Mucosa of stomach (tissue), 1 donor: ENCODE measurements around the gene RPP21.
"Not testable (repeated sequence)": the region's sequence is repeated elsewhere in the genome, so short reads cannot be mapped to it uniquely, and the experiment has no call there.

ENCODE experiments used
- H3K27me3 ChIP-seq: one replicate; pipeline ENCODE4 v1.7.0; 2013; ENCODE audit warnings: mild to moderate bottlenecking, low read length; ENCODE audit not compliant: control insufficient read depth, insufficient read depth
- H3K36me3 ChIP-seq: one replicate; pipeline ENCODE4 v1.7.0; 2013; ENCODE audit warnings: low read length; ENCODE audit not compliant: control insufficient read depth, insufficient read depth
- H3K4me1 ChIP-seq: one replicate; pipeline ENCODE4 v1.7.0; 2013; ENCODE audit warnings: mild to moderate bottlenecking, low read length; ENCODE audit not compliant: control insufficient read depth, insufficient read depth
- H3K4me3 ChIP-seq: one replicate; pipeline ENCODE4 v1.7.0; 2013; ENCODE audit warnings: low read length
- H3K9ac ChIP-seq: one replicate; pipeline ENCODE4 v1.7.0; 2013; ENCODE audit warnings: mild to moderate bottlenecking, low read length, moderate library complexity
- H3K9me3 ChIP-seq: one replicate; pipeline ENCODE4 v1.7.0; 2013; ENCODE audit warnings: mild to moderate bottlenecking, low read length, moderate library complexity; ENCODE audit not compliant: control insufficient read depth
- donor health status: Pancreatic carcinoma.

RPP21 gene

GRCh38 chr6:30360139-30360538 is 15.2 kb downstream of the RPP21 start:
- Histone ChIP-seq H3K4me1 (peaks cover 4% of the 10 kb centered on the region), H3K36me3 (no peaks in the 10 kb centered on the region), H3K4me3 (no peak overlapping the region), H3K9me3 (no peaks in the 10 kb centered on the region), H3K9ac (no peak overlapping the region), H3K27me3 (peaks cover 39% of the 10 kb centered on the region)

- no peak overlapping the region for H3K9ac ChIP-seq
- no peak overlapping the region for H3K4me3 ChIP-seq
- no peaks in the 10 kb centered on the region for H3K36me3 ChIP-seq
- peaks cover 45% of the 10 kb centered on the region for H3K27me3 ChIP-seq
- H3K4me1 ChIP-seq: peaks cover 4% of the 10 kb centered on the region
- H3K9me3 ChIP-seq: no peaks in the 10 kb centered on the region
Measured at GRCh38 chr6:30361661-30362060, 16.7 kb downstream of the RPP21 start.

GRCh38 chr6:30363459-30363858 is 18.5 kb downstream of the RPP21 start:
- Histone ChIP-seq H3K4me1 (no peaks in the 10 kb centered on the region), H3K36me3 (no peaks in the 10 kb centered on the region), H3K27me3 (peaks cover 30% of the 10 kb centered on the region), H3K9ac (no peak overlapping the region), H3K4me3 (no peak overlapping the region), H3K9me3 (no peaks in the 10 kb centered on the region)

GRCh38 chr6:30364591-30364990 is 19.6 kb downstream of the RPP21 start:
- no peak overlapping the region for H3K9ac ChIP-seq
- peaks cover 22% of the 10 kb centered on the region for H3K27me3 ChIP-seq

GRCh38 chr6:30369280-30369679 is 24.3 kb downstream of the RPP21 start:
- not testable (repeated sequence) for H3K4me1 ChIP-seq, H3K9me3 ChIP-seq, H3K9ac ChIP-seq, H3K4me3 ChIP-seq, H3K27me3 ChIP-seq, H3K36me3 ChIP-seq

More at GRCh38 chr6:30364591-30364990, 19.6 kb downstream of the RPP21 start:
- Histone ChIP-seq H3K4me1 (no peaks in the 10 kb centered on the region), H3K36me3 (no peaks in the 10 kb centered on the region), H3K4me3 (no peak overlapping the region), H3K9me3 (no peaks in the 10 kb centered on the region)

GRCh38 chr6:30378290-30378937 is 33.5 kb downstream of the RPP21 start:
- no peak overlapping the region for H3K4me3 ChIP-seq
- peaks cover 6% of the 10 kb centered on the region for H3K27me3 ChIP-seq
- no peak overlapping the region for H3K9ac ChIP-seq
- no peaks in the 10 kb centered on the region for H3K4me1 ChIP-seq
- H3K36me3 ChIP-seq: no peaks in the 10 kb centered on the region
- H3K9me3 ChIP-seq: no peaks in the 10 kb centered on the region

GRCh38 chr6:30380464-30380863 is 35.5 kb downstream of the RPP21 start:
- Histone ChIP-seq H3K9me3 (no peaks in the 10 kb centered on the region), H3K27me3 (no peaks in the 10 kb centered on the region), H3K36me3 (no peaks in the 10 kb centered on the region), H3K9ac (no peak overlapping the region), H3K4me3 (no peak overlapping the region), H3K4me1 (no peaks in the 10 kb centered on the region)

- no peaks in the 10 kb centered on the region for H3K9me3 ChIP-seq
- no peaks in the 10 kb centered on the region for H3K36me3 ChIP-seq
- H3K4me1 ChIP-seq: no peaks in the 10 kb centered on the region
- H3K9ac ChIP-seq: no peak overlapping the region
- no peak overlapping the region for H3K4me3 ChIP-seq
- peaks cover 2% of the 10 kb centered on the region for H3K27me3 ChIP-seq
Measured at GRCh38 chr6:30386166-30386565, 41.2 kb downstream of the RPP21 start.

- Histone ChIP-seq H3K27me3 (peaks cover 16% of the 10 kb centered on the region), H3K9ac (no peak overlapping the region), H3K4me3 (no peak overlapping the region), H3K36me3 (no peaks in the 10 kb centered on the region), H3K4me1 (no peaks in the 10 kb centered on the region), H3K9me3 (no peaks in the 10 kb centered on the region)
Measured at GRCh38 chr6:30391240-30391639, 46.3 kb downstream of the RPP21 start.

- Histone ChIP-seq H3K9me3 (no peaks in the 10 kb centered on the region), H3K27me3 (peaks cover 29% of the 10 kb centered on the region), H3K4me3 (no peak overlapping the region), H3K36me3 (no peaks in the 10 kb centered on the region), H3K4me1 (peaks cover 5% of the 10 kb centered on the region), H3K9ac (no peak overlapping the region)
Measured at GRCh38 chr6:30394139-30394538, 49.2 kb downstream of the RPP21 start.
